Kidney (tissue), 14 donors: Measurements from ENCODE around the gene CRY2. TPM values are rescaled to one million over a fixed set of nuclear protein-coding genes. Genes with fewer than 3 reads are reported as not detected.
"Not testable (repeated sequence)": the region's sequence is repeated elsewhere in the genome, so short reads cannot be mapped to it uniquely, and the experiment has no call there.

ENCODE experiments used
- DNase-seq, 5 donors: peaks; one replicate each; pipeline ENCODE4 v3.0.0-alpha.2; 2013 to 2020
- FAIRE-seq: peaks from 2 replicates; lab custom pipeline; 2012; peaks lifted over from hg19 to GRCh38; lab: Jason Lieb, UNC
- H3K27ac ChIP-seq, 2 donors: one replicate each; pipeline ENCODE4 v1.7.0; 2013; ENCODE audit warnings: low read depth in 2 of 2, low read length in 2 of 2, inconsistent platforms in 1 of 2
- H3K27me3 ChIP-seq: one replicate; pipeline ENCODE4 v1.7.1; 2013; ENCODE audit warnings: low read length, inconsistent platforms; ENCODE audit not compliant: control insufficient read depth, insufficient read depth
- H3K36me3 ChIP-seq, 3 donors: one replicate each; pipeline versions ENCODE4 v1.7.0 to v1.7.1; 2013; ENCODE audit warnings: low read length in 3 of 3, control low read depth in 1 of 3, inconsistent platforms in 1 of 3; ENCODE audit not compliant: insufficient read depth in 3 of 3, control insufficient read depth in 2 of 3
- H3K4me1 ChIP-seq, 3 donors: one replicate each; pipeline versions ENCODE4 v1.7.0 to v1.7.1; 2013; ENCODE audit warnings: low read length in 3 of 3, inconsistent platforms in 1 of 3, low read depth in 1 of 3; ENCODE audit not compliant: control insufficient read depth in 2 of 3, insufficient read depth in 2 of 3
- H3K4me3 ChIP-seq, 3 donors: one replicate each; pipeline versions ENCODE4 v1.7.0 to v1.8.1; 2013; ENCODE audit warnings: low read length in 3 of 3, control low read depth in 1 of 3, inconsistent platforms in 1 of 3
- H3K9ac ChIP-seq, 3 donors: one replicate each; pipeline versions ENCODE4 v1.7.0 to v1.7.1; 2013; ENCODE audit warnings: low read length in 3 of 3, control low read depth in 1 of 3, inconsistent platforms in 1 of 3
- H3K9me3 ChIP-seq, 3 donors: one replicate each; pipeline versions ENCODE4 v1.7.0 to v1.7.1; 2013; ENCODE audit warnings: low read length in 3 of 3, control low read depth in 1 of 3, inconsistent platforms in 1 of 3; ENCODE audit not compliant: control insufficient read depth in 2 of 3, insufficient read depth in 1 of 3
- intact Hi-C: fragments of 100-400 bp; cut with DNase I; formaldehyde crosslinking; loops from one replicate; pipeline ENCODE4 v1.11.1; 2022
- polyA plus RNA-seq: library from polyadenylated mRNA; stranded (reverse); fragments of 350-450 nt; fragmentation: Illumina TruSeq; extraction: RNeasy Lipid Tissue Mini Kit (QIAGEN cat#74804); gene quantifications from one replicate; pipeline ENCODE4 v1.2.3, GENCODE V29; 2014; ENCODE audit warnings: low read depth, low replicate concordance; ENCODE audit not compliant: insufficient read depth
- total RNA-seq: library from RNA; stranded (reverse); fragmentation: NEBNext Ultra II Directional; extraction: Animal tissue kit (Norgen Biotek cat#: 25700); gene quantifications from one replicate; pipeline ENCODE4 v1.2.1, GENCODE V29; 2021
- TF ChIP-seq, protein P1 (sequence below): IDR thresholded peaks from 3 replicates; pipeline ENCODE4 v1.5.1; 2012; ENCODE audit warnings: mild to moderate bottlenecking, moderate library complexity, borderline replicate concordance; ENCODE audit not compliant: insufficient read depth; ENCODE audit errors: extremely low read depth
- donor health status: control.
- donor health status: control.
- donor health status: control.
- donor health status: control.
- donor health status: control.
- donor health status: DM: yes; HTN: yes; CAD: no.
- donor health status: Normal renal cell carcinoma (clear cell type).

Gene CRY2
- total and polyA plus RNA-seq, 2 donors from 2014 or later = 20.7 to 44.5 TPM

DNA sequence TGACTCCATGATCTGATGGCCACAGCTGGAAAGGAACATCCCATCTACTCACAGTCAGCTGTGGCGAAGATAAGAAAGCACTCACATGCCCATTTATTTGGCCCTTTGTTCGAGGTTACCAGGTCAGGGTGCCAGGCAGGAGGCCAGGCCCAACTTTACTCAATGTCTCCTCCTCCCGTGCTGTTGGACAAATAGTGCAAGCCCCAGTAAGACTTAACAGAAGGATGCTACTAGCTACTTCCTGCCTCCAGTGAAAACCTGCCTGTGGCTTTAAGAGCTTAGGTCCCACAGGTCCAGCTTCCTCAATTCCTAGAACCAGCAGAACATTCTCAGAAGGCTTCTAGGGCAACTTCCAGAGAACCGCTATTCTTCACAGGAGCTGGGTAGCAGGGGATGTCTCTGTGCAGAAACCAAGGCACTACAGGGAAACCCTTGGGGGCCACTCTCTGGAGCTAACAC lies 12.9 kb upstream of the CRY2 start:
- intact Hi-C loops = no loop called here
- FAIRE-seq = no peak
- DNase-seq = no peak

DNA sequence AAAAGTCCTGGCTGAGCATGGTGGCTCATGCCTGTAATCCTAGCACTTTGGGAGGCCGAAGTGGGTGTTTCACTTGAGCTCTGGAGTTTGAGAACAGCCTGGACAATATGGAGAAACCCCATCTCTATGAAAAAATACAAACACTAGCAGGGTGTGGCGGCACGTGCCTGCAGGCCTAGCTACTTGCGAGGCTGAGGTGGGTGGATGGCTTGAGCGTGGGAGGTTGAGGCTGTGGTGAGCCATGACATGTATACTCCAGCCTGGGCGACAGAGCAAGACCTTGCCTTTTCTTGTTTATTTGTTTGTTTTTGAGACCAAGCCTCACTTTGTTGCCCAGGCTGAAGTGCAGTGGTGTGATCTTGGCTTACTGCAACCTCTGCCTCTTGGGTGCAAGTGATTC lies 8.1 kb upstream of the CRY2 start:
- FAIRE-seq (no peak), DNase-seq (no peak)
- Histone ChIP-seq H3K9ac (no peak overlapping the region), H3K4me3 (no peak overlapping the region), H3K4me1 (peaks cover 0 to 6% (median 3%) of the 10 kb centered on the region in 3 donors), H3K27ac (no peak overlapping the region), H3K9me3 (no peaks in the 10 kb centered on the region), H3K36me3 (no peaks in the 10 kb centered on the region), H3K27me3 (no peaks in the 10 kb centered on the region)
- intact Hi-C loops = no loop called here
- TF ChIP-seq, protein P1, sequence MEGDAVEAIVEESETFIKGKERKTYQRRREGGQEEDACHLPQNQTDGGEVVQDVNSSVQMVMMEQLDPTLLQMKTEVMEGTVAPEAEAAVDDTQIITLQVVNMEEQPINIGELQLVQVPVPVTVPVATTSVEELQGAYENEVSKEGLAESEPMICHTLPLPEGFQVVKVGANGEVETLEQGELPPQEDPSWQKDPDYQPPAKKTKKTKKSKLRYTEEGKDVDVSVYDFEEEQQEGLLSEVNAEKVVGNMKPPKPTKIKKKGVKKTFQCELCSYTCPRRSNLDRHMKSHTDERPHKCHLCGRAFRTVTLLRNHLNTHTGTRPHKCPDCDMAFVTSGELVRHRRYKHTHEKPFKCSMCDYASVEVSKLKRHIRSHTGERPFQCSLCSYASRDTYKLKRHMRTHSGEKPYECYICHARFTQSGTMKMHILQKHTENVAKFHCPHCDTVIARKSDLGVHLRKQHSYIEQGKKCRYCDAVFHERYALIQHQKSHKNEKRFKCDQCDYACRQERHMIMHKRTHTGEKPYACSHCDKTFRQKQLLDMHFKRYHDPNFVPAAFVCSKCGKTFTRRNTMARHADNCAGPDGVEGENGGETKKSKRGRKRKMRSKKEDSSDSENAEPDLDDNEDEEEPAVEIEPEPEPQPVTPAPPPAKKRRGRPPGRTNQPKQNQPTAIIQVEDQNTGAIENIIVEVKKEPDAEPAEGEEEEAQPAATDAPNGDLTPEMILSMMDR = no peak

More for the DNA sequence above, 12.9 kb upstream of the CRY2 start:
- Histone ChIP-seq H3K27ac (no peak overlapping the region), H3K36me3 (no peaks in the 10 kb centered on the region), H3K9me3 (no peaks in the 10 kb centered on the region), H3K4me1 (no peaks in the 10 kb centered on the region), H3K4me3 (no peak overlapping the region), H3K27me3 (no peaks in the 10 kb centered on the region), H3K9ac (no peak overlapping the region)
- TF ChIP-seq, protein P1 = no peak

DNA sequence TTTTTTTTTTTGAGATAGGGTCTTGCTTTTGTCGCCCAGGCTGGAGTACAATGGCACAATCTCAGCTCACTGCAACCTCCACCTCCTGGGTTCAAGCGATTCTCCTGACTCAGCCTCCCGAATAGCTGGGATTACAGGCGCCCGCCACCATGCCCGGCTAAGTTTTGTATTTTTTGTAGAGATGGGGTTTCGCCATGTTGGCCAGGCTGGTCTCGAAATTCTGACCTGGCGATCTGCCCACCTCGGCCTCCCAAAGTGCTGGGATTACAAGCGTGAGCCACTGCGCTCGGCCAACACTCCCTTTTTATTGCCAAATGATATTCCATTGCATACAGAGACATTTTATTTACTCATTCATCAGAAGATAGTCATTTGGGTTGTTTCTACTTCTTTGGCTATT lies 7.0 kb upstream of the CRY2 start:
- H3K27me3 ChIP-seq, intact Hi-C loops, DNase-seq, H3K9me3 ChIP-seq, H3K27ac ChIP-seq, H3K4me1 ChIP-seq, FAIRE-seq, H3K9ac ChIP-seq, H3K4me3 ChIP-seq, H3K36me3 ChIP-seq: not testable (repeated sequence)

DNA sequence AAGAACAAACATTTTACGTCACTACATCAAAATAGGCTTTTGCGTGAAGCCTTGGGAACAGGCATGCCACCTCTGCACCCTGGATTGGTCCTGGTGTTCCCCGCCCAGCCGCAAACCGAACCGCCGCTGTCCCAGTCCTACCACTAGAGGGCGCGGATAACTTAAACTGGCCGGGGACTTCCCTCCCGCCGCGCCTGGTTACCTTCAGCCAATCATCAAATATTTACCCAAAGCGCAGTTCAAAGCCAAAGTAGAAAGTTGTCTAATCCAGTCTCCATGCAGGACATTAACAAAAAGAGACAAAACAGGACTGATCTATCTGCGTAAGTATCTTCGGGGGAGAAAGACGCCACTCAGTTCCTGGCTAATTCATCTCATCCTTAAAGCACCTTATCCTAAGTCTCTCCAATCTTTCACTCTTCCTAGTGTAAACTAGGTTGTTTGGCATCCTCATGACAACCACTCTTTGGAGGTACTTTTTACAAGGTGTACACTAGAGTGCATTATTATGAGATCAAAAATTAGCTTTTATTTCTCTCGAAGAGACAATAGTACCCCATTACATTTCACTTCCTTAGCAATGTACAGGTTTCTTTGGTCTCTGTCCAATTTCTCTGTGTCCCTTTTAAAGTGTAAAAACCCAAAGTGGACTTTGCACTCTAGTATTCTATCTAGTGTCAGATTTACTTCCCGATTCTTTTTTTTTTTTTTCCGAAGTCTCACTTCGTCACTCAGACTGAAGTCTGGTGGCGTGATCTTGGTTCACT lies 3.9 kb upstream of the CRY2 start:
- Histone ChIP-seq H3K9ac (peak overlapping the region in 2 of 3 donors; percentile 4 to 49), H3K4me1 (peaks cover 4 to 11% (median 6%) of the 10 kb centered on the region in 3 donors)
- intact Hi-C loops = no loop called here

More for the DNA sequence above, 3.9 kb upstream of the CRY2 start:
- H3K27me3 ChIP-seq = no peaks in the 10 kb centered on the region
- no peaks in the 10 kb centered on the region for H3K9me3 ChIP-seq
- DNase-seq (peak; percentile 92 to 97 (median 94)), FAIRE-seq (peak; percentile 50)
- no peaks in the 10 kb centered on the region for H3K36me3 ChIP-seq
- TF ChIP-seq, protein P1 = peak; percentile 89
- peak overlapping the region in 2 of 3 donors; percentile 28 to 49 for H3K4me3 ChIP-seq
- H3K27ac ChIP-seq = peak overlapping the region; percentile 52 to 86
